Measurements from ENCODE around the gene SLC16A9.

SLC16A9 gene

DNA sequence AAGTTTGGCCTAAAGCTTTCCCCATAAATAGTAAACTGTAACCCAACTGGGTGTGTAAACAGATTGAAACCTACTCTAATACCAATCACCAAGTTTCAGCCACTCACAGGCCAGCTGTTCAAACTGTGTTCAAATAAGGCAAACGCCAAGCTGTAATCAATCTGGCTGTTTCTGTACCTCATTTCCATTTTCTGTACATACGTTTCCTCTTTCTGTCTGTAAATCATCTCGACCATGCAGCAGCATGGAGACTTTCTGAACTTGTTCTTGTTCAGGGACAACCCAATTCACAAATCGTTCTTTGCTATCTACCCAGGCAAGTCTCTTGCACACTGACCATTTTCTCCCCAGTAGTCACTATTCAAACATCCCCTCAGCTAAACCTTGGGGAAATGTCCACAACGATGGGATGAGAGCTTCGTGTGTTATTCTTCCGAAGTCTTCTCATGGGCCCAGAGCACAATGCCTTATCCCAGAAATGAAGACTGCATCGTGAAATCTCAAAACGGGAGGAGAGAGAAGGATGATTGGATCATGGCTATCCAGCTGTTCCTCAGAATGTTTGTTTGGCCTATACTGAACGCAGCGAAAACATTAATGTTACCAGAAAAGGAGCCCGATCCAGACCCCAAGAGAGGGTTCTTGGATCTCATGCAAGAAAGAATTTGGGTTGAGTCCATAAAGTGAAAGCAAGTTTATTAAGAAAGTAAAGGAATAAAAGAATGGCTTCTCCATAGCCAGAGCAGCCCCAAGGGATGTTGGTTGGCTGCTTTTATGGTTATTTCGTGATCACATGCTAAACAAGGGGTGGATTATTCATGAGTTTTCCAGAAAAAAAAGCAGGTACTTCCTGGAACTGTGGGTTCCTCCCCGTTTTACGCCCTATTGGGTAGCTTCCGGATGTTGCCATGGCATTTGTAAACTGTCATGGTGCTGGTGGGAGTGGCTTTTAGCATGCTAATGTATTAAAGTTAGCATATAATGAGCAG is 86.2 kb downstream of the SLC16A9 start:
- no peak overlapping the region for H3K4me3 ChIP-seq (ENCODE audit: low read depth, low read length)
- TF ChIP-seq, protein P1, sequence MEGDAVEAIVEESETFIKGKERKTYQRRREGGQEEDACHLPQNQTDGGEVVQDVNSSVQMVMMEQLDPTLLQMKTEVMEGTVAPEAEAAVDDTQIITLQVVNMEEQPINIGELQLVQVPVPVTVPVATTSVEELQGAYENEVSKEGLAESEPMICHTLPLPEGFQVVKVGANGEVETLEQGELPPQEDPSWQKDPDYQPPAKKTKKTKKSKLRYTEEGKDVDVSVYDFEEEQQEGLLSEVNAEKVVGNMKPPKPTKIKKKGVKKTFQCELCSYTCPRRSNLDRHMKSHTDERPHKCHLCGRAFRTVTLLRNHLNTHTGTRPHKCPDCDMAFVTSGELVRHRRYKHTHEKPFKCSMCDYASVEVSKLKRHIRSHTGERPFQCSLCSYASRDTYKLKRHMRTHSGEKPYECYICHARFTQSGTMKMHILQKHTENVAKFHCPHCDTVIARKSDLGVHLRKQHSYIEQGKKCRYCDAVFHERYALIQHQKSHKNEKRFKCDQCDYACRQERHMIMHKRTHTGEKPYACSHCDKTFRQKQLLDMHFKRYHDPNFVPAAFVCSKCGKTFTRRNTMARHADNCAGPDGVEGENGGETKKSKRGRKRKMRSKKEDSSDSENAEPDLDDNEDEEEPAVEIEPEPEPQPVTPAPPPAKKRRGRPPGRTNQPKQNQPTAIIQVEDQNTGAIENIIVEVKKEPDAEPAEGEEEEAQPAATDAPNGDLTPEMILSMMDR (IDR thresholded peaks at IDR 0.05; ENCODE audit: insufficient read depth, low read depth, low read length, missing control alignments) = no peak
- peak; percentile 6 for DNase-seq (ENCODE audit: low read depth)

DNA sequence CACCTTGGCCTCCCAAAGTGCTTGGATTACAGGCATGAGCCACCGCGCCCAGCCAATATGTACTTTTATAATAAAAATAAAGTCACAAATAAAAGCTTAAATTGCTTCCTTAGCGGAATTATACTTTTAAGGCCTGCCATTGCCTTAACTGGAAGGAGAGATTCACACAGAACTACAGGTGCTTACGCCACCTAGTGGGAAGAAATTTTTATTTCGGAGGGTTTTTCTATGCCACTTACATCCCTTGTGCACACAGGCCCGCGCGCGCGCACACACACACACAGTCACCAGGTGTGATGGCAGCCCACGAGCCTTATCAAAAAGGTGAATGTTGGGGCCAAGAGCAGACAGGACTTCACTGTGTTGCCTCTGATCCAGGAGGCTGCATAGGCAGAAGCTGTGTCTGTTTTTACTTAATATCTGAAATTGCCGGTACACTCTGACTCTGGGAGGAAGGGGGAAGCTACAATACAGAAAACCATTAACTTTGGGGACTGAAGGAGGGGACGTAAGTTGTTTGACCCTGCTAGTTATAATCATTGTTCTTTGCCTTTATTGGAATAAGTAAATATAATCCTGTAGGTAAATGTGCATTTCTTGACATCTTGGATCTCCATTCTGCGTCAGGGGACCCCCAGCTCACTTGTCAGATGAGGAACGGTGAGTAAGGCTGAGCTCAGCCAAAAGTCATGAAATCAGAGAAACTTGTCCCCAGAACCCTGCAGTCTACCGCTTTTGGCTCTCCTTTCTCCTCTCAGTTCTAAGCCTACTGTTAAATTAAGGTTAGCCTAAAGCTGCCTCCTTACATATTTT is 87.1 kb downstream of the SLC16A9 start:
- no peak overlapping the region for H3K4me3 ChIP-seq (ENCODE audit: low read depth, low read length)
- peak; percentile 63 for DNase-seq (ENCODE audit: low read depth)
- TF ChIP-seq, protein P1 (IDR thresholded peaks at IDR 0.05; ENCODE audit: insufficient read depth, low read depth, low read length, missing control alignments) = peak; percentile 37

DNA sequence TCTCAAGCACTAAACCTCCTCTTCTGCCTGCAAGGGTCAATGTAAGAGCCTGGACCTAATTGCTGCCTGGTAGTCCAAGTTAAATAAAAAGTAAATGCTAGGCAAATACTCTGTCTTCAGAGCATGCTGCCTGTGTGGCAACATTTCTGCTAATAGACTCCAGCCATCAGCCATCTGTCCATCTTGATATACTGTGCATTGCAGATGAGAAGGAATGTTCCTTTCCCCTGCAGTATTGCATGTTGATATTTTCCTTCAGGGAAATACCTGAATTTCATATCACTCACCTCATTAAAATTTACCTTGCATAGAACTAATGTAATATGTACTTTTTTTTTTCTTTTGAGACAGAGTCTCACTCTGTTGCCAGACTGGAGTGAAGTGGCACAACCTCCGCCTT is 87.9 kb downstream of the SLC16A9 start:
- TF ChIP-seq, protein P1 (IDR thresholded peaks at IDR 0.05; ENCODE audit: insufficient read depth, low read depth, low read length, missing control alignments) = no peak
- no peak overlapping the region for H3K4me3 ChIP-seq (ENCODE audit: low read depth, low read length)
- DNase-seq (ENCODE audit: low read depth) = no peak

DNA sequence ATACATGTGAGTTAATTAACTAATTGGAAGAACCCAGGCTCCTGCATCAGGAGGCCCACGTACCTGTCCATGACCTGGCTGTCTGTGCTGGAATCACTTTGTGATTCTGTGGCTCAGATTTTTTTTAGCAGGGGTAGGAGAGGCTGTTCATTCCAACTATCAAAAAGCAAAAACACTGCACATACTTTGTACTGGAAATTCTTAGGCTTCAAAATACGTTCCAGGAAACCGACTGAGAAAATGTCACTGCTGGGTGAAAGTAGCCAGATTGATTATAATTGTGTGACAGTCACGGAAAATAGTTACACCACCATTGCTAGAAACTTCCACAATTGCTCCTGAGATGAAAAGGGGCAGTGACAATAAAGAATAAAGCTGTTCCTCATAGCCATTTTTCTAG is 91.0 kb downstream of the SLC16A9 start:
- TF ChIP-seq, protein P1 (IDR thresholded peaks at IDR 0.05; ENCODE audit: insufficient read depth, low read depth, low read length, missing control alignments) = no peak
- no peak for DNase-seq (ENCODE audit: low read depth)
- H3K4me3 ChIP-seq (ENCODE audit: low read depth, low read length) = no peak overlapping the region

DNA sequence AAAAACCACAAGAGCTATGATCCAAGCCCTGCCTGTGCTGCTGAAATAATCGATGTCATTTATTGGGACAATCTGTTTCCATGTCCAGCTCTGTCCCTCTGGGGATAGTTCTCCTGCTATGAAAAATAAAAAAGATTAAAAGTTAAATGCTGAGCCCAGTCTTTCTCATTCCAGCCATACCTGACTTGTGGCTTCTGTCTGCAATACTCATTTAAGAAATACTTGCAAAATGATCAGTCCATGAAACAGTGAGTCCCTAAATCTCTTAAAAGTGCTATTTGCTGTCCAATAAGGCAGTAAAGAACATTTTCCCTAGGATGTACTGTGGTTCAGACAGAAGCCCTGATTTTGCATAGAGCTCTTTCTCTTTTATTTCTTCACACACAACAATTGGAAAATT is 91.7 kb downstream of the SLC16A9 start:
- no peak overlapping the region for H3K4me3 ChIP-seq (ENCODE audit: low read depth, low read length)
- DNase-seq (ENCODE audit: low read depth) = no peak
- TF ChIP-seq, protein P1 (IDR thresholded peaks at IDR 0.05; ENCODE audit: insufficient read depth, low read depth, low read length, missing control alignments) = no peak

DNA sequence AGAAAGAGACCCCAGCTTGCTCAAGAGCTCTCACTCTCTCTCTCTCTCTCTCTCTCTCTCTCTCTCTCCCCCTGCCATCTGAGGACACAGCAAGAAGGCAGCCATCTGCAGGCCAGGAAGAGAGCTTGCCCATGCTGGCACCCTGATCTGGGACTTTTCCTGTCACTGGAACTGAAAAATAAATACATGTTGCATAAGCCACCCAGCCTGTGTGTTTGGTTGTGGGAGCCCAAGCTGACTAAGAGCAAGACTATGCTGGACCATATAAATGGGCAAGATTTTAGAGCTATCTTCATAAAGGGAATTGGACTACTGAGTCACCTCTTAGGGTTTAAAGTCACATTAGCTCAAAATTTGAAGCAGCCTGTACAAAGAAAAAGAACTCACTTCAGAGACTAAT is 98.6 kb downstream of the SLC16A9 start:
- no peak overlapping the region for H3K4me3 ChIP-seq (ENCODE audit: low read depth, low read length)
- TF ChIP-seq, protein P1 (IDR thresholded peaks at IDR 0.05; ENCODE audit: insufficient read depth, low read depth, low read length, missing control alignments) = no peak
- no peak for DNase-seq (ENCODE audit: low read depth)

Measured in GM12865 (cell line).